ENCODE results near the gene DALRD3. TPM values are rescaled to one million over a fixed set of nuclear protein-coding genes. Genes with fewer than 3 reads are reported as not detected.

DALRD3 gene
- total and polyA plus RNA-seq, 2 of the 8 experiments (the other 6 are each of a cell fraction or from before 2014, with no cell fraction given) = 30.4 to 86.5 TPM

- H3K18ac ChIP-seq (ENCODE audit: extremely low read depth, low read length) = no peak overlapping the region
- peaks cover 0 to 3% (median 0%) of the 10 kb centered on the region in 4 experiments; a peak in 2 of 8 replicates for H3K36me3 ChIP-seq (ENCODE audit: control insufficient read depth in 2 of 4, insufficient read depth in 4 of 4, low read length in 3 of 4)
- POLR2A ChIA-PET (ENCODE audit: partially characterized antibody) = interaction anchor here (0.6 to 38.8 kb wide), 7 partner anchors 9 to 330 kb away, joined by 3 to 1518 read pairs (median 4); partner anchors contain the start of genes CELSR3, DALRD3, IMPDH2 and NDUFAF3
- no peak overlapping the region; the same call in 1 of the 2 replicates for H2BK20ac ChIP-seq (ENCODE audit: low read length)
- no peak for TF ChIP-seq CHD1 (IDR thresholded peaks at IDR 0.05; ENCODE audit: low read depth, low read length)
- FAIRE-seq (no peak), DNase-seq (ENCODE audit: low read depth in 1 of 2, low spot score in 2 of 2) (no peak)
- H3K4ac ChIP-seq (replicated peaks; ENCODE audit: insufficient read length, low read depth, low read length) = no peak overlapping the region
- H3K27me3 ChIP-seq (replicated peaks in 1 of 4; ENCODE audit: control insufficient read depth in 3 of 4, extremely low read depth in 1 of 4, insufficient read depth in 3 of 4, low read length in 3 of 4) = no peaks in the 10 kb centered on the region
- no peak overlapping the region for H2AFZ ChIP-seq (ENCODE audit: low read length)
- H2BK12ac ChIP-seq (ENCODE audit: low read depth, low read length) = no peak overlapping the region
- H3K27ac ChIP-seq (ENCODE audit: low read depth, low read length) = no peak overlapping the region
- no peak overlapping the region for H4K91ac ChIP-seq (replicated peaks; ENCODE audit: insufficient read length, low read length)
- no peak overlapping the region for H2BK15ac ChIP-seq (ENCODE audit: low read length)
- H3K4me2 ChIP-seq (ENCODE audit: insufficient read depth in 1 of 2, low read depth in 2 of 2, low read length in 2 of 2) = peak overlapping the region; percentile 84 to 94; a peak in 3 of 4 replicates
- H2BK120ac ChIP-seq (replicated peaks; ENCODE audit: low read depth, low read length) = no peak overlapping the region
- no peak overlapping the region for H3K23ac ChIP-seq (ENCODE audit: insufficient read length)
- no peak overlapping the region for H2BK5ac ChIP-seq (ENCODE audit: low read depth, low read length)
- H2AK5ac ChIP-seq (ENCODE audit: low read depth, low read length) = no peak overlapping the region
- H3K4me3 ChIP-seq (ENCODE audit: extremely low read depth in 1 of 4, insufficient read depth in 2 of 4, low read depth in 3 of 4, low read length in 4 of 4) = peak overlapping the region in 2 of 4 experiments; percentile 73 to 83; a peak in 4 of 8 replicates
- no peaks in the 10 kb centered on the region for H3K9me3 ChIP-seq (ENCODE audit: insufficient read depth in 2 of 2, low read depth in 1 of 2, low read length in 1 of 2)
- H3K14ac ChIP-seq (ENCODE audit: insufficient read length) = no peak overlapping the region
- H3K9ac ChIP-seq (replicated peaks in 1 of 4; ENCODE audit: extremely low read depth in 1 of 4, low read depth in 3 of 4, low read length in 3 of 4) = no peak overlapping the region
- no peak overlapping the region for H3K56ac ChIP-seq (replicated peaks; ENCODE audit: insufficient read length, low read depth, low read length)
- peaks cover 20% of the 10 kb centered on the region for H3K23me2 ChIP-seq (ENCODE audit: low read depth, low read length)
- CTCF ChIA-PET (ENCODE audit: partially characterized antibody) = interaction anchor here (0.8 to 19.9 kb wide), 4 partner anchors 9 to 592 kb away, joined by 3 to 467 read pairs (median 22); partner anchors contain the start of genes DALRD3, NDUFAF3 and WDR6
- no peak overlapping the region; the same call in 1 of the 2 replicates for H4K8ac ChIP-seq (ENCODE audit: extremely low read depth, insufficient read depth, low read length)
- peaks cover 0 to 21% of the 10 kb centered on the region in 2 experiments; a peak in 2 of 4 replicates for H3K79me2 ChIP-seq (ENCODE audit: control insufficient read depth in 1 of 2, insufficient read depth in 2 of 2, low read length in 2 of 2)
- no peak overlapping the region for H4K5ac ChIP-seq (ENCODE audit: insufficient read length, low read depth, low read length)
- no peaks in the 10 kb centered on the region for H4K20me1 ChIP-seq (replicated peaks in 1 of 2; ENCODE audit: control insufficient read depth in 1 of 2, insufficient read depth in 2 of 2, low read length in 2 of 2)
- H3K79me1 ChIP-seq (ENCODE audit: low read depth, low read length) = no peaks in the 10 kb centered on the region; the same call in 1 of the 2 replicates
- 87% methylated on average over 5 of the region's 5 CpGs; no CpG with 5 or more reads in 1 of the 2 experiments for WGBS, 2 experiments (ENCODE audit: extremely low coverage in 1 of 2, insufficient coverage in 1 of 2, insufficient read length in 1 of 2, insufficient replicate concordance in 2 of 2, low coverage in 1 of 2, low lambda C conversion rate in 2 of 2, missing lambda C conversion rate in 1 of 2)
- H3K4me1 ChIP-seq (replicated peaks in 1 of 4; ENCODE audit: control insufficient read depth in 3 of 4, insufficient read depth in 4 of 4, low read length in 3 of 4) = peaks cover 7 to 17% (median 10%) of the 10 kb centered on the region in 4 experiments; a peak in 5 of 7 replicates
Measured at GRCh38 chr3:48991851-48992545, 26.4 kb downstream of the DALRD3 start.
